HG03066 (cell line): Measurements from ENCODE around the gene EML5.
A peak's percentile ranks its signal among the peaks of the same experiment; 100 is the strongest.
"Not testable (repeated sequence)": the region's sequence is repeated elsewhere in the genome, so short reads cannot be mapped to it uniquely, and the experiment has no call there.

Experiments used
- ATAC-seq: cut with Tn5 transposase; IDR thresholded peaks from one replicate; pipeline ENCODE4 v1.9.1; 2021; ENCODE audit warnings: low read depth; ENCODE audit not compliant: unreplicated experiment

Gene EML5

DNA sequence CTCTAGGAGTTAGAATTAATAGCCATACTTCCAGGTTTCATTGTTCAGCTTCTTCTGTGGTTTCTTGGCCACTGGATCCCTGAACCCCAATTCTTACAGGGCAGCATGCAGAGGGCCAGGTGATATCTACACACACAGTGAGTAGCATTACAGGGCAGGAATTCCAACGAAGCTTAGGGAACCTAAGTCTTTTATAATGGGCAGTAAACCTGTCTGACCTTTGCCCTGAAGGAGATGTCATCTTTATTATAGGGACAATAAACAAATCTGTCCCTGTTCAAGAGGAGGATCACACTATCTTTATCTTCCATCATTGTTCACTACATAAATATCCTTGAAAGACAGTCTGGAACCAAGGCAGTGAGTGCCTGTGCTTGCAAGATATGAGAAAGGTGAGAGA lies 11.7 kb upstream of the EML5 start:
- ATAC-seq: no peak

GRCh38 chr14:88804035-88804434 lies 11.3 kb upstream of the EML5 start:
- ATAC-seq: no peak

GRCh38 chr14:88802596-88802995 lies 9.8 kb upstream of the EML5 start:
- ATAC-seq: no peak

GRCh38 chr14:88799522-88799921 lies 6.8 kb upstream of the EML5 start:
- ATAC-seq: no peak

GRCh38 chr14:88798156-88798555 lies 5.4 kb upstream of the EML5 start:
- ATAC-seq: no peak

DNA sequence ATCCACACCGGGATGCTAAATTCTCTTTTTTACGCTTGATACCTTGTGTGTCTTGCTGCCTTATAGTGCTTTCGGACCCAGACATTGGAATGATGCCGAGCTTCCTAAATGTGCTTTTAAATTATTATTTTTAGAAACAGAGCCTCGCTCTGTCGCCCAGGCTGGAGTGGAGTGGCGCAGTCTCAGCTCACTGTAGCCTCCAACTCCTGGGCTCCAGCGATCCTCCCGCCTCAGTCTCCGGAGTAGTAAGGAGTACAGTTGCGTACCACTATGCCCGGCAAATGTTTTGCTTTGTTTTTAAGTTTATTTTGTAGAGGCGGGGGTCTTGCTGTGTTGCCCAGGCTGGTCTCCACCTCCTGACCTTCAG lies 489 bp upstream of the EML5 start:
- no peak for ATAC-seq

DNA sequence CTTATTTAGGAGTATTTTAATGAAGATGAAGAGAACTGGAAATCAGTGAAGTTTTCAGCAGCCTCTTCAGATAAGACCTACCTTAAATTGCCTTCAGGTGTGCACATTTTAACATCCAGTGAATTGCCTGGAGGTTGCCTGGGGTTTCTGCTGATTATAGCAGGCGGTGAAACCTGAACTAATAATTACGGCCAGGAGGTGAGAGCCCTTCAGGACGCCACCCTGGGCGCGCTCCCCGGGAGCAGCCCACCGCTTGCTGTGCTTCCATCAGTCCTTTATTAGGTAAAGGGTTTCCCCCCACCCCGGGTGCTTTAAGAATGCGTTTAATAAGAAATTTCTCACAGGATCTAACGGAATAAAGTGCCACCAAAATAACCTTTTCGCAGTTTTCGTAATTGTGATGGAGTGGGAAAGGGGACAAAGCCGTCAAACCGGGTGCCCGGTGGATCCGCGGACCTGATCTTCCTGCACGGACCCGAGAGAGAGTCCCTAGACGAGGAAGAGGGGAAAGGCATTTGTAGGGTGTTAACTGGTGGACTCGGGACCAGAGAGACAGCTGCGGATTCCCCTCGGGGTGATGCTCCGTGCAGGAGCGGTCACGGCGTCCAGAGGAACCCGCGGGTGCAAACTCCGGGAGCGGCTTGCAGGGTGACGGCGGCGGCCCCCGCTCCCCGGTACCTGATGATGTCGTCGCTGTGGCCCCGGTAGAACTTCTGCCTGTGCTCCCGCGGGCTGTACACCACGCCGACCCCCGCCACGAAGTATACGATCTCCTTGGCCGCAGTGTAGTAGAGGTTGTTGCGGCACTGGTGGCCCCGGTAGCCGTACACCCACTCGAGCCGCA lies 902 bp downstream of the EML5 start:
- peak; percentile 5 for ATAC-seq

GRCh38 chr14:88791252-88791621 lies 1.5 kb downstream of the EML5 start:
- no peak for ATAC-seq

GRCh38 chr14:88790501-88791251 lies 2.1 kb downstream of the EML5 start:
- ATAC-seq: no peak

GRCh38 chr14:88789573-88789972 lies 3.2 kb downstream of the EML5 start:
- ATAC-seq: not testable (repeated sequence)

DNA sequence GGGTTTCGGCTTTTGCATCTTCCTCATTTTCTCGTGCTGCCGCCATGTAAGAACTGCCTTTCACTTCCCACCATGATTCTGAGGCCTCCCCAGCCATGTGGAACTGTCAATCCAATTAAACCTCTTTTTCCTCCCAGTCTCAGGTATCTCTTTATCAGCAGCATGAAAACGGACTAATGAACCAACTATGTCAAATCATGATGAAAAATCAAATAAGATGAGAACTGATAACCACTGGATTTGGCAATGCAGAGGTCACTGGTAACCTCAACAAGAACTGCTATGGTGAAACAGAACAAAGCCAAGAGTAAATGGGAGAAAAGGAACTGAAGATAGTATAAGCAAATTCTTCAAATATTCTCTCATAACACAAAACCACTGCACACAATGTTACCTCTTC lies 6.0 kb downstream of the EML5 start:
- no peak for ATAC-seq

- ATAC-seq: no peak
Observed at GRCh38 chr14:88785911-88786310, 6.8 kb downstream of the EML5 start.

DNA sequence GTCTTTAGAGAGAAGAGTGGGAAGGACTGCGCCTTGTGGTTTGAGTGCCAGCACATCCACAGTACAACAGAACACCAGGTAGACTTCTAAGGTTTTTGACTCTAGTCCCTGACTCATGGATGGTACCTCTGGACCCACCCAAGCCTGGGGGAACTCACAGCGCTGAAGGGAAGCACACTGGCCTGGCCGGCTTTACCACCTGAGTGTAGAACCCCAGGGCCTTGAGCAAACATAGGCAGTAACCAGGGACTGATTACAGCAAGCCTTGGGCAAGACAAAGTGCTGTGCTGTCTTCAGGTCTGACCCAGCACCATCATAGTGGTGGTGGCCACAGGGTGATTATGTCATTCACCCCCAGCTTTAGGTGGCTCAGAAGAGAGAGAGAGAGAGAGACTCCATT lies 17.2 kb downstream of the EML5 start:
- ATAC-seq: no peak

- ATAC-seq: no peak
Observed at GRCh38 chr14:88770736-88771135, 22.0 kb downstream of the EML5 start.

- ATAC-seq: no peak
Observed at GRCh38 chr14:88765130-88765529, 27.6 kb downstream of the EML5 start.

DNA sequence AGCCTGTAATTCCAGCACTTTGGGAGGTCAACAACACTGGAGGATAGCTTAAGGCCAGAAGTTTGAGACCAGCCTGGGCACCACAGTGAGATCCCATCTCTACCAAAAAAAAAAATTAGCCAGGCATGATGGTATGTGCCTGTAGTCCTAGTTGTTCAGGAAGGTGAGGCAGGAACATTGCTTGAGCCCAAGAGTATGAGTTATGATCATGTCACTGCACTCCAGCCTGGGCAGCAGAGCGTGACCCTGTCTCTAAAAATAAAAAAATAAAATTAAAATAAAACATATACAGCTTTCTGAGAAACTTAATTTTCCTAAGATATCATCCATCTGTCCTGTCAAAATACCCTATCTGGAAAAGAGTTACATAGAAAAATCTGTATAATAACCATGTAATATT lies 38.9 kb downstream of the EML5 start:
- ATAC-seq: no peak

DNA sequence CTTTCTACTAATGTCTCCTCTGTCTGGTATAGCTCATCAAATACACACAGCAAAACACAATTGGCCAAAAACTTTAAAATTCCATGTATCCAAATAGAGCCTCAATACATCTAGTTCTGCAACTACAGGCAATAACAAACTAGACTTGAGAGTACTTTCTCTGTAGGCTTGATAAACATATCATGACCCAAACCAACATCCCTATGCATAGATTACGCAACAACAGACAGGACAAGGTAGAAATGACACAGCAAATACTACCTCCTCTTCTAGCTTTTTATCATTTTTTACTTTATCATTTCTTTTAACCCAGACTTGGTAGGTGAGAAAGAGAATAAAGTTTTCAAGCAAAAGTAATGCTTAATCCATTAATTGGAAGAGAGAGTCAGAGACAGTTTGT lies 41.8 kb downstream of the EML5 start:
- ATAC-seq: no peak

GRCh38 chr14:88750413-88750812 lies 42.3 kb downstream of the EML5 start:
- no peak for ATAC-seq

- no peak for ATAC-seq
Observed at GRCh38 chr14:88749139-88749538, 43.6 kb downstream of the EML5 start.

DNA sequence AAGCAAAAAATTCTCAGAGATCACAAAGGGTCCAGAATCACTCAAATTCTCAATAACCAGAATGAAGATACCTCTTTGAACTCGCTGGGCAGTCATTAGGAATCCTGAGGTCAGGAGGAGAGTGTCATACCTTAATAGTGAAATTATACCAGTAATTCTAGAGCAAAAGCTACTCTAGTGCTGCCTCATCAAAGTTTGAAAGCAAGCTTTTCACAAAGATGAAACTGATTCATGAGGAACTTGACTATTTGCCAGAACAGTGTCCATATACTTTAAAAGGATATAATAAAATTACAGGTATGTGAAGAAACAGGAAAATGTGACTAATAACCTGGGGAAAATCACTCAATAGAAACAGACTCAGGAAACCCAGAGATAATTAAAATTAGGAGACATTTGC lies 44.5 kb downstream of the EML5 start:
- ATAC-seq: no peak

- no peak for ATAC-seq
Observed at GRCh38 chr14:88746052-88746451, 46.7 kb downstream of the EML5 start.

DNA sequence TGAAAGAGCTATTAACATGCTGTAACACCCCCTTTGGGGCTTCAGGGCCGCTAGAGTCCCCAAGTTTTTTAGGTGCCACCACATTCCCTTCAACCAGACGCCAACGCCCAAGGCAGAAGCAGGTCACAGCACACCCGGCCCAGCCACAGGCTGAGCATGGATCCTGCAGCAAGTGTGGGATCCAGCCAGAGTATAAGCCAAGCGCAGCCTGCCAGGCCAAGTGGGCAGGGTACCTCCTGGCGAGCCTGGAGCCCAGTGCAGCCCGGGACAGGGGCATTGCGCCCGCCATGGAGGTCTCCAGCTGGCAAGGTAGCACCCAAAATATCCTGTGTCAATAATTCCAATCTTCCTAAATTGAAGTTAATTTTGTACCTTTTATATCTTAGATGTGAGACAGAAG lies 55.5 kb downstream of the EML5 start:
- no peak for ATAC-seq
